ENCODE results near the gene SARDH. TPM values are rescaled to one million over a fixed set of nuclear protein-coding genes. Genes with fewer than 3 reads are reported as not detected.
A peak's percentile ranks its signal among the peaks of the same experiment; 100 is the strongest.

Gene SARDH
- total RNA-seq, 6 experiments from 2014 or later = 67.3 to 183 (median 101) TPM

DNA sequence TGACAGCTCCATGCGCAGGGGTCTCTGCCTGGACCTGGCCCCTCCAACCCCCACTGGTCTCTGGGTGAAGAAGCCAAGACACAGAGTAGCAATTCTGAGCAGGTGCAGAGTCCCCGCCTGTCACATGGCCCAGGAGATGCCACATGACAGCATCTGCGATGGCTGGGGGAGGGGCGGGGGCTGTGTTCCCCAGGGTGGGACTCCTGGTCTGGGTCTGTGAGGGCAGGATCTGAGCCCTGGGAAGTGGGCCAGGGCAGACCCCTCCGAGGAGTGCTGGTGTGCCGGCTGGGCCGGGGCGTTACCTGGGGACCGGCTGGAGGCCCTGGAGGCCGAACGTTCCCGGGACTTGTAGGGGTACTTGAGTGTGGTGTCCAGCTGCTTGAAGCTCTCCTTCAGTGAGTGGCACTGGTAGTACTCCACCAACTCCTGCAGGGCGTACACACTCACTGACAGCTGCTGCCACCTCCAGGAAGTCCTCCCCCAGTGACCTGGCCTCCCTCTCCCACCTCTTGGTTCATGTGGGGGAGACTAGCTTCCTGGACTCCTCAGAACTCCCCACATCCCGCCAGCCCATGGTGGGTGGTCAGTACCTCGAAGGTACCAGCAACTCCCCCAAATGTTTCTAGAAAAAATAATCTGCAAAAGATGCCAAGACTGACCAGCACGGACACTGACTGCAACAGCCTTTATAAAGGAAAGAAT is 32.1 kb upstream of the SARDH start:
- Histone ChIP-seq H3K27ac (peak overlapping the region; percentile 65 to 80 (median 67)), H3K27me3 (no peaks in the 10 kb centered on the region), H3K4me1 (peaks cover 0 to 23% (median 4%) of the 10 kb centered on the region in 4 donors), H3K36me3 (peaks cover 0 to 16% (median 14%) of the 10 kb centered on the region in 4 donors), H3K9me3 (no peaks in the 10 kb centered on the region), H3K4me3 (peak overlapping the region in 2 of 3 donors; percentile 23 to 43)
- TF ChIP-seq, protein P1, sequence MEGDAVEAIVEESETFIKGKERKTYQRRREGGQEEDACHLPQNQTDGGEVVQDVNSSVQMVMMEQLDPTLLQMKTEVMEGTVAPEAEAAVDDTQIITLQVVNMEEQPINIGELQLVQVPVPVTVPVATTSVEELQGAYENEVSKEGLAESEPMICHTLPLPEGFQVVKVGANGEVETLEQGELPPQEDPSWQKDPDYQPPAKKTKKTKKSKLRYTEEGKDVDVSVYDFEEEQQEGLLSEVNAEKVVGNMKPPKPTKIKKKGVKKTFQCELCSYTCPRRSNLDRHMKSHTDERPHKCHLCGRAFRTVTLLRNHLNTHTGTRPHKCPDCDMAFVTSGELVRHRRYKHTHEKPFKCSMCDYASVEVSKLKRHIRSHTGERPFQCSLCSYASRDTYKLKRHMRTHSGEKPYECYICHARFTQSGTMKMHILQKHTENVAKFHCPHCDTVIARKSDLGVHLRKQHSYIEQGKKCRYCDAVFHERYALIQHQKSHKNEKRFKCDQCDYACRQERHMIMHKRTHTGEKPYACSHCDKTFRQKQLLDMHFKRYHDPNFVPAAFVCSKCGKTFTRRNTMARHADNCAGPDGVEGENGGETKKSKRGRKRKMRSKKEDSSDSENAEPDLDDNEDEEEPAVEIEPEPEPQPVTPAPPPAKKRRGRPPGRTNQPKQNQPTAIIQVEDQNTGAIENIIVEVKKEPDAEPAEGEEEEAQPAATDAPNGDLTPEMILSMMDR (IDR thresholded peaks at IDR 0.05) = no peak
- no peak for TF ChIP-seq POLR2A (IDR thresholded peaks at IDR 0.05)
- peak; percentile 21 to 65 (median 59) for DNase-seq
- WGBS (ENCODE audit: insufficient coverage, low coverage, low lambda C conversion rate, missing lambda C conversion rate) = 62% methylated on average over 3 of the region's 16 CpGs
- intact Hi-C loops (cut with DNase I) = no loop called here
- ATAC-seq = peak in 3 of 4 donors; percentile 5 to 7 (median 7)

DNA sequence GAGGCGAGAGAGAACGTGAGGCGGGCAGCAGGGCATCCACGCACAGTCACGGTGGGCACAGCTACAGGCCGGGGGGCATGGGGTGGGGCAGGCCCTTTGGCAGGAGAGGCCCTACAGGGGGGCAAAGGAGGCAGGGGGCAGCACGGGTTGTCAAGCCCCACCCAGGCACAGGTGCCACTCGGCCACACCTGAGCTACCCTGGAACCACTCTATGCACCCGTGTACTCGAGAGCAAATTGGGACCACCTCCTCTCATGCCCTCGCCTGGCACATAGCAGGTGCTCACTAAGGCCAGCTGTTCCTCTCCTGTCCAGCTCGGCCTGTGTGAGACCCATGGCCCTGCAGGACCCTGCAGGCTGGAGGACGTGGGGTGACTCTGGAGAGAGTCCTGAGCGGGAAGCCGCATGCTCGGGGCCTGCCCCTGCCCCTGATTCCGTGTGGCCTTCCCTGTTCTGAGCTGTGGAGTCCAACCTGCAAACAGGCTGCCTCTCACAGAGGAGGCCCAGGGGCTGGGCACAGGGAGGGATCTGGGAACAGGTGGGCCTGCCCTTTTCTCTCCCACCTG is 31.4 kb upstream of the SARDH start:
- Histone ChIP-seq H3K4me3 (peak overlapping the region in 2 of 3 donors; percentile 23 to 43), H3K27ac (peak overlapping the region; percentile 65 to 80 (median 67)), H3K4me1 (peaks cover 0 to 23% (median 4%) of the 10 kb centered on the region in 4 donors), H3K36me3 (peaks cover 0 to 12% (median 8%) of the 10 kb centered on the region in 4 donors), H3K9me3 (no peaks in the 10 kb centered on the region), H3K27me3 (no peaks in the 10 kb centered on the region)
- intact Hi-C loops (cut with DNase I) = no loop called here
- 44% methylated on average over 9 of the region's 17 CpGs for WGBS (ENCODE audit: insufficient coverage, low coverage, low lambda C conversion rate, missing lambda C conversion rate)
- no peak for TF ChIP-seq POLR2A (IDR thresholded peaks at IDR 0.05)
- TF ChIP-seq, protein P1 (IDR thresholded peaks at IDR 0.05) = no peak
- ATAC-seq = peak; percentile 4 to 12 (median 8)
- DNase-seq = peak in 2 of 3 donors; percentile 32 to 53

DNA sequence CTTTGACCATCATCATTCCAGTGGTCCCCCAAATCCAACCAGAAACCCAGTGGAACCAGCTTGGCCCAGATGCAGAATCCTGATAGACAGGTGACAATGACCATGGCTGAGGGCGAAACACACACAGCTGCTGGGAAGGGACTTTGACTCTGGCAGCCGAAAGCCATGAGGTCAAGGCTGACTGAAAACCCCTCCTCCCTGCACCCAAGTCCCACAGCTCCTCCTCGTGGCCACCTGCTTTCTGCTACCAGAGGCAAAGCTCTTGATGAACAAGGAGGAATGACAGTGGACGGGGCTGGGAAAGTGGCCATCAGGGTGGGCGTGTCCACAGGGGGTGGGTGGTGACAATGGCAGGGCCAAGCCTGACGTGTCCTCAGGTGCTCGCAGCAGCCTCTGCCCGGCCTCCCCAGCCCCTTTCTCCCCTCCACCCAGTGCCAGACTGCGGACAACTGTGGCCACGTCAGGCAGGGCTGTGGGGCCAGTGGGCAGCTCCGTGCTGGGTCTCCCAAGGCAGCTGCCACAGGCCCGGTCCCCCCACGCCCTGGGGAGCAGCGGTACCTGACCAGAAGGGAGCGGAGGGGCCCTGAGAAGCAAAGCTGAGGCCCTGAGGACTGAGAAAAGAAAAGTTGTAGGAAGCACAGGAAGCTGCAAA is 30.8 kb upstream of the SARDH start:
- TF ChIP-seq POLR2A (IDR thresholded peaks at IDR 0.05) = no peak
- TF ChIP-seq, protein P1 (IDR thresholded peaks at IDR 0.05) = peak; percentile 52 to 78 (median 70)
- ATAC-seq = peak; percentile 92 to 96 (median 94)
- 42% methylated on average over 11 of the region's 15 CpGs for WGBS (ENCODE audit: insufficient coverage, low coverage, low lambda C conversion rate, missing lambda C conversion rate)
- Histone ChIP-seq H3K4me3 (peak overlapping the region in 2 of 3 donors; percentile 23 to 43), H3K27ac (peak overlapping the region; percentile 65 to 80 (median 67)), H3K36me3 (peaks cover 0 to 6% (median 4%) of the 10 kb centered on the region in 4 donors), H3K4me1 (peaks cover 0 to 23% (median 4%) of the 10 kb centered on the region in 4 donors), H3K27me3 (no peaks in the 10 kb centered on the region), H3K9me3 (no peaks in the 10 kb centered on the region)
- intact Hi-C loops (cut with DNase I) = no loop called here
- DNase-seq = peak; percentile 95 to 99 (median 98)

DNA sequence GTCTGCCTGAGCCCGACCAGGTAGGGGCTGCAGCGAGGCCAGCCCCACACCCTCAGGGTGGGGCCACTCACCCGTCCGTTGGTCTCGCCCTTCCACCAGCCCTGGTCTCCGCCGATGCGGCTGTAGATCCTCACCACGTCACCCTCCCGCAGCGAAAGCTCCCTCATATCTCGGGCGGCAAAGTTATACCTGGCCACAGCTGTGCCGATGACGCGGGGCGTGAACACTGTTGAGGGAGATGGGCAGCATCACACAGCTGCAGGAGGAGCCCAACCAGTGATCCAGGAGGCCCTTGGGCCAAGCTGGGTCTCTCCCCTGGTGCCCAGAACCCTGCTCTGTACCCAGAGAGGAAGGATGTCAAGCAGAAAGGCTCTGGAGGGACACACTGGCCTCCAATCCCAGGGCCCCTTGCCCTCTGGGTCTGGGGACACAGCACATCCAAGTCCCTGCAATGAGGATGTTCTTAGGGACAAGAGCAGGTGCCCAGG is 30.3 kb upstream of the SARDH start:
- WGBS (ENCODE audit: insufficient coverage, low coverage, low lambda C conversion rate, missing lambda C conversion rate) = 91% methylated on average over 8 of the region's 17 CpGs
- no peaks in the 10 kb centered on the region for H3K27me3 ChIP-seq
- ATAC-seq (no peak), DNase-seq (peak; percentile 21 to 56 (median 43))
- TF ChIP-seq, protein P1 (IDR thresholded peaks at IDR 0.05) = no peak
- no peak for TF ChIP-seq POLR2A (IDR thresholded peaks at IDR 0.05)
- intact Hi-C loops (cut with DNase I) = no loop called here
- H3K4me3 ChIP-seq = no peak overlapping the region
- H3K4me1 ChIP-seq = peaks cover 0 to 23% (median 4%) of the 10 kb centered on the region in 4 donors
- peaks cover 0 to 6% (median 3%) of the 10 kb centered on the region in 4 donors for H3K36me3 ChIP-seq
- H3K27ac ChIP-seq = peak overlapping the region in 2 of 3 donors; percentile 34 to 59
- no peaks in the 10 kb centered on the region for H3K9me3 ChIP-seq

All from right lobe of liver (tissue), 6 donors.